H1 (cell line): ENCODE results near the gene SOS1. TPM values are rescaled to one million over a fixed set of nuclear protein-coding genes. Genes with fewer than 3 reads are reported as not detected.

Experiments used
- CTCF ChIA-PET: fragments of 300-600 bp; sonication (Branson Sonifier 250); formaldehyde crosslinking; loops from one replicate; lab custom pipeline; 2021; ENCODE audit not compliant: partially characterized antibody; lab: Charles Lee
- POLR2A ChIA-PET: fragments of 300-600 bp; sonication (Branson Sonifier 250); formaldehyde crosslinking; loops from one replicate; lab custom pipeline; 2021; ENCODE audit warnings: inconsistent platforms; ENCODE audit not compliant: partially characterized antibody; lab: Charles Lee
- DNase-seq, 2 experiments: peaks; one replicate each; pipeline versions ENCODE4 v3.0.0 to v3.0.0-alpha.2; 2010 to 2022; ENCODE audit warnings: low spot score in 2 of 2, low read depth in 1 of 2, mixed read lengths in 1 of 2
- FAIRE-seq: peaks from 2 replicates; lab custom pipeline; 2011; peaks lifted over from hg19 to GRCh38; lab: Jason Lieb, UNC
- H2AFZ ChIP-seq: 2 replicates; pipeline ENCODE4 v1.8.1; 2012; ENCODE audit warnings: low read length, inconsistent platforms
- H2AK5ac ChIP-seq: 2 replicates; pipeline ENCODE4 v1.6.1; 2013; ENCODE audit warnings: low read depth, low read length
- H2BK120ac ChIP-seq: replicated peaks from 2 replicates; pipeline ENCODE3; 2013; ENCODE audit warnings: low read depth, low read length, inconsistent platforms
- H2BK12ac ChIP-seq: 2 replicates; pipeline ENCODE4 v1.6.1; 2013; ENCODE audit warnings: low read depth, low read length
- H2BK15ac ChIP-seq: 2 replicates; pipeline ENCODE4 v1.6.1; 2013; ENCODE audit warnings: low read length
- H2BK20ac ChIP-seq: 2 replicates; pipeline ENCODE4 v1.6.1; 2013; ENCODE audit warnings: low read length
- H2BK5ac ChIP-seq: 2 replicates; pipeline ENCODE4 v1.6.1; 2013; ENCODE audit warnings: low read depth, low read length
- H3K14ac ChIP-seq: 2 replicates; pipeline ENCODE4 v1.6.1; 2013; ENCODE audit warnings: inconsistent platforms; ENCODE audit not compliant: insufficient read length
- H3K18ac ChIP-seq: 2 replicates; pipeline ENCODE4 v1.6.1; 2013; ENCODE audit warnings: low read length; ENCODE audit errors: extremely low read depth
- H3K23ac ChIP-seq: 2 replicates; pipeline ENCODE4 v1.6.1; 2013; ENCODE audit warnings: inconsistent platforms; ENCODE audit not compliant: insufficient read length
- H3K23me2 ChIP-seq: 2 replicates; pipeline ENCODE4 v1.6.1; 2013; ENCODE audit warnings: low read depth, low read length
- H3K27ac ChIP-seq: 2 replicates; pipeline ENCODE4 v1.6.1; 2011; ENCODE audit warnings: low read depth, low read length, inconsistent platforms
- H3K27me3 ChIP-seq, 4 experiments: replicated peaks in 1 of 4; 1 replicate in 1 of 4; 2 replicates in 3 of 4; pipeline versions ENCODE4 v1.6.1 to v1.8.1; 2011 to 2013; ENCODE audit warnings: low read length in 3 of 4, mild to moderate bottlenecking in 3 of 4, inconsistent platforms in 2 of 4, mixed read lengths in 2 of 4, moderate library complexity in 1 of 4; ENCODE audit not compliant: control insufficient read depth in 3 of 4, insufficient read depth in 3 of 4; ENCODE audit errors: extremely low read depth in 1 of 4
- H3K36me3 ChIP-seq, 4 experiments: 2 replicates each; pipeline versions ENCODE4 v1.6.1 to v1.8.1; 2011 to 2013; ENCODE audit warnings: mild to moderate bottlenecking in 4 of 4, low read length in 3 of 4, moderate library complexity in 2 of 4, control low read depth in 1 of 4, inconsistent platforms in 1 of 4; ENCODE audit not compliant: insufficient read depth in 4 of 4, control insufficient read depth in 2 of 4
- H3K4ac ChIP-seq: replicated peaks from 2 replicates; pipeline ENCODE3; 2013; ENCODE audit warnings: low read length, low read depth, mixed read lengths, inconsistent platforms; ENCODE audit not compliant: insufficient read length
- H3K4me1 ChIP-seq, 4 experiments: replicated peaks in 1 of 4; 1 replicate in 1 of 4; 2 replicates in 3 of 4; pipeline versions ENCODE4 v1.6.1 to v1.8.1; 2011 to 2013; ENCODE audit warnings: low read length in 3 of 4, inconsistent platforms in 2 of 4, mixed read lengths in 1 of 4; ENCODE audit not compliant: insufficient read depth in 4 of 4, control insufficient read depth in 3 of 4
- H3K4me2 ChIP-seq, 2 experiments: 2 replicates each; pipeline versions ENCODE4 v1.6.1 to v1.8.1; 2011 to 2013; ENCODE audit warnings: low read depth in 2 of 2, low read length in 2 of 2, control low read depth in 1 of 2, inconsistent platforms in 1 of 2, mild to moderate bottlenecking in 1 of 2; ENCODE audit not compliant: insufficient read depth in 1 of 2
- H3K4me3 ChIP-seq, 4 experiments: fragments of 200-600, 300-600 bp in 1 of 4; sonication (generic), shearing (Covaris generic), sonication (Bioruptor Twin) in 1 of 4; 2 replicates each; pipeline versions ENCODE4 v1.5.1 to v1.8.1; 2011 to 2016; ENCODE audit warnings: low read length in 4 of 4, low read depth in 3 of 4, control low read depth in 2 of 4, inconsistent platforms in 2 of 4, mild to moderate bottlenecking in 2 of 4, mixed read lengths in 1 of 4, moderate library complexity in 1 of 4; ENCODE audit not compliant: insufficient read depth in 2 of 4; ENCODE audit errors: extremely low read depth in 1 of 4
- H3K56ac ChIP-seq: replicated peaks from 2 replicates; pipeline ENCODE3; 2013; ENCODE audit warnings: low read depth, mild to moderate bottlenecking, mixed read lengths, low read length, inconsistent platforms; ENCODE audit not compliant: insufficient read length
- H3K79me1 ChIP-seq: 2 replicates; pipeline ENCODE4 v1.6.1; 2013; ENCODE audit warnings: low read depth, low read length, control low read depth
- H3K79me2 ChIP-seq, 2 experiments: 2 replicates each; pipeline versions ENCODE4 v1.6.1 to v1.8.1; 2012 to 2013; ENCODE audit warnings: low read length in 2 of 2, mild to moderate bottlenecking in 2 of 2, inconsistent platforms in 1 of 2; ENCODE audit not compliant: insufficient read depth in 2 of 2, control insufficient read depth in 1 of 2
- H3K9ac ChIP-seq, 4 experiments: replicated peaks in 1 of 4; 1 replicate in 1 of 4; 2 replicates in 3 of 4; pipeline versions ENCODE4 v1.6.1 to v1.8.1; 2011 to 2013; ENCODE audit warnings: low read depth in 3 of 4, low read length in 3 of 4, control low read depth in 2 of 4, mild to moderate bottlenecking in 2 of 4, moderate library complexity in 2 of 4, inconsistent platforms in 1 of 4; ENCODE audit errors: extremely low read depth in 1 of 4
- H3K9me3 ChIP-seq, 2 experiments: 2 replicates each; pipeline versions ENCODE4 v1.6.1 to v1.8.1; 2012 to 2013; ENCODE audit warnings: mild to moderate bottlenecking in 2 of 2, moderate library complexity in 2 of 2, control low read depth in 1 of 2, inconsistent platforms in 1 of 2, low read depth in 1 of 2, low read length in 1 of 2, mixed read lengths in 1 of 2; ENCODE audit not compliant: insufficient read depth in 2 of 2
- H4K20me1 ChIP-seq, 2 experiments: replicated peaks in 1 of 2; 2 replicates each; pipeline versions ENCODE3 to v1.8.1; 2011 to 2013; ENCODE audit warnings: inconsistent platforms in 2 of 2, low read length in 2 of 2, mild to moderate bottlenecking in 1 of 2; ENCODE audit not compliant: insufficient read depth in 2 of 2, control insufficient read depth in 1 of 2
- H4K5ac ChIP-seq: 2 replicates; pipeline ENCODE4 v1.6.1; 2013; ENCODE audit warnings: low read length, low read depth, mixed read lengths, inconsistent platforms; ENCODE audit not compliant: insufficient read length
- H4K8ac ChIP-seq: 2 replicates; pipeline ENCODE4 v1.8.0; 2013; ENCODE audit warnings: mild to moderate bottlenecking, moderate library complexity, low read length, inconsistent platforms; ENCODE audit not compliant: insufficient read depth; ENCODE audit errors: extremely low read depth
- H4K91ac ChIP-seq: replicated peaks from 2 replicates; pipeline ENCODE3; 2013; ENCODE audit warnings: low read length, mixed read lengths, inconsistent platforms; ENCODE audit not compliant: insufficient read length
- CHD1 ChIP-seq: IDR thresholded peaks from 2 replicates; pipeline ENCODE4 v1.6.1; 2012; ENCODE audit warnings: low read depth, low read length, improper control_type of control experiment
- CHD2 ChIP-seq: IDR thresholded peaks from 2 replicates; pipeline ENCODE4 v1.6.1; 2012; ENCODE audit warnings: low read length, improper control_type of control experiment
- CREB1 ChIP-seq: IDR thresholded peaks from 2 replicates; pipeline ENCODE4 v1.6.1; 2012; ENCODE audit warnings: inconsistent platforms
- EGR1 ChIP-seq: IDR thresholded peaks from 2 replicates; pipeline ENCODE4 v1.6.1; 2011; ENCODE audit warnings: low read depth, low read length, borderline replicate concordance
- EZH2 ChIP-seq: fragments of 200-600 bp; sonication (generic); IDR thresholded peaks from 2 replicates; pipeline ENCODE4 v1.7.1; 2012; ENCODE audit warnings: low read depth, mild to moderate bottlenecking, moderate library complexity, low read length, inconsistent platforms; ENCODE audit not compliant: severe bottlenecking
- GABPA ChIP-seq: IDR thresholded peaks from 2 replicates; pipeline ENCODE4 v1.6.1; 2011; ENCODE audit warnings: mild to moderate bottlenecking, low read length, moderate library complexity, borderline replicate concordance; ENCODE audit not compliant: insufficient read depth
- HDAC2 ChIP-seq, 2 experiments: fragments of 300-600 bp in 1 of 2; sonication (generic) in 1 of 2; IDR thresholded peaks; 2 replicates each; pipeline ENCODE4 v1.6.1; 2011 to 2012; ENCODE audit warnings: low read depth in 2 of 2, low read length in 2 of 2, mild to moderate bottlenecking in 2 of 2, moderate library complexity in 2 of 2, borderline replicate concordance in 1 of 2, inconsistent platforms in 1 of 2
- JUN ChIP-seq: IDR thresholded peaks from 2 replicates; pipeline ENCODE4 v1.6.1; 2011; ENCODE audit warnings: low read depth, mild to moderate bottlenecking, improper control_type of control experiment, low read length
- KDM5A ChIP-seq: fragments of 200-600 bp; IDR thresholded peaks from 2 replicates; pipeline ENCODE4 v1.7.1; 2012; ENCODE audit warnings: mild to moderate bottlenecking, low read length, inconsistent platforms, mixed read lengths
- PHF8 ChIP-seq: fragments of 200-600 bp; sonication (generic); conservative IDR thresholded peaks from 2 replicates; pipeline ENCODE4 v1.7.1; 2012; ENCODE audit warnings: low read depth, mild to moderate bottlenecking, inconsistent platforms, low read length, moderate library complexity
- SIX5 ChIP-seq: IDR thresholded peaks from 2 replicates; pipeline ENCODE4 v1.6.1; 2011; ENCODE audit warnings: mild to moderate bottlenecking, low read depth, low read length
- SP1 ChIP-seq: IDR thresholded peaks from 2 replicates; pipeline ENCODE4 v1.6.1; 2011; ENCODE audit warnings: low read depth, low read length
- SP2 ChIP-seq: IDR thresholded peaks from 2 replicates; pipeline ENCODE4 v1.6.1; 2012; ENCODE audit warnings: mild to moderate bottlenecking, low read length, inconsistent platforms
- USF2 ChIP-seq: IDR thresholded peaks from 2 replicates; pipeline ENCODE4 v1.6.1; 2011; ENCODE audit warnings: low read length, improper control_type of control experiment
- ZNF274 ChIP-seq: IDR thresholded peaks from 2 replicates; pipeline ENCODE4 v1.7.0; 2012; ENCODE audit warnings: low read length, borderline replicate concordance; ENCODE audit errors: extremely low read depth
- WGBS, 2 experiments: shearing (Covaris generic) in 1 of 2; methylation state at CpG; one replicate each; pipeline versions ENCODE4 v1.1.6 to v1.1.7; 2013 to 2015; ENCODE audit warnings: low lambda C conversion rate in 2 of 2, mixed read lengths in 2 of 2, inconsistent platforms in 1 of 2, low coverage in 1 of 2, missing lambda C conversion rate in 1 of 2; ENCODE audit not compliant: insufficient replicate concordance in 2 of 2, insufficient coverage in 1 of 2, insufficient read length in 1 of 2; ENCODE audit errors: extremely low coverage in 1 of 2, missing lambda C conversion rate in 1 of 2; 5-methylcytosine and 5-hydroxymethylcytosine counted together
- polyA plus RNA-seq, 7 experiments: library from polyadenylated mRNA; depleted of rRNA in 3 of 7; stranded (reverse) in 5 of 7; unstranded in 2 of 7; fragments of >200 nt in 5 of 7; fragments of 200-250 nt in 2 of 7; gene quantifications; 1 replicate in 5 of 7; 2 replicates in 1 of 7; 4 replicates in 1 of 7; pipeline versions ENCODE4 v1.2.1 to v1.2.3, GENCODE V29; 2011 to 2013; ENCODE audit warnings: missing spikeins in 2 of 7, mixed read lengths in 2 of 7
- total RNA-seq: library from RNA; stranded (reverse); fragmentation: NEBNext Ultra II Directional; extraction: Animal tissue kit (Norgen Biotek cat#: 25700); gene quantifications from 2 replicates; pipeline ENCODE4 v1.2.1, GENCODE V29; 2021

Gene SOS1
- total and polyA plus RNA-seq, 2 of the 8 experiments (the other 6 are each of a cell fraction or from before 2014, with no cell fraction given), result 25.7 to 27.0 TPM

GRCh38 chr2:39159283-39159682 lies 38.4 kb upstream of the SOS1 start:
- Histone ChIP-seq H3K36me3 (no peaks in the 10 kb centered on the region), H2BK120ac (no peak overlapping the region), H4K91ac (no peak overlapping the region), H2BK15ac (no peak overlapping the region), H3K56ac (no peak overlapping the region), H2BK12ac (no peak overlapping the region), H3K9me3 (no peaks in the 10 kb centered on the region), H3K27me3 (no peaks in the 10 kb centered on the region), H3K23me2 (no peaks in the 10 kb centered on the region), H3K79me1 (no peaks in the 10 kb centered on the region), H4K5ac (no peak overlapping the region), H4K8ac (no peak overlapping the region), H4K20me1 (no peaks in the 10 kb centered on the region), H3K9ac (no peak overlapping the region), H3K4me1 (peaks cover 0 to 4% (median 1%) of the 10 kb centered on the region in 4 experiments; a peak in 2 of 7 replicates), H3K4me2 (no peak overlapping the region), H3K4ac (no peak overlapping the region), H3K14ac (no peak overlapping the region), H2BK5ac (no peak overlapping the region), H3K27ac (no peak overlapping the region), H2AK5ac (no peak overlapping the region), H2BK20ac (no peak overlapping the region), H3K18ac (no peak overlapping the region), H3K4me3 (no peak overlapping the region), H2AFZ (no peak overlapping the region), H3K79me2 (no peaks in the 10 kb centered on the region), H3K23ac (no peak overlapping the region)
- DNase-seq, result no peak
- ChIA-PET POLR2A (no interaction called here), CTCF (no interaction called here)
- no peak for FAIRE-seq
- 84% methylated on average over 2 of the region's 2 CpGs; no CpG with 5 or more reads in 1 of the 2 experiments for WGBS, 2 experiments
- TF ChIP-seq HDAC2 (IDR thresholded peaks at IDR 0.05; ENCODE audit: borderline replicate concordance in 1 of 2, low read depth in 2 of 2, low read length in 2 of 2) (no peak), GABPA (no peak), KDM5A (no peak), PHF8 (no peak), SIX5 (no peak), EZH2 (no peak), JUN (no peak), CREB1 (no peak), SP1 (no peak), SP2 (no peak), USF2 (no peak), CHD2 (no peak), CHD1 (no peak), EGR1 (no peak), ZNF274 (no peak)
